Astrocyte of the cerebellum (primary cell): ENCODE data around the gene GRM3.
"Not testable (repeated sequence)": the region's sequence is repeated elsewhere in the genome, so short reads cannot be mapped to it uniquely, and the experiment has no call there.

ENCODE experiments used
- DNase-seq: peaks from one replicate; pipeline ENCODE4 v3.0.0-alpha.2; 2011; ENCODE audit warnings: low read depth
- H3K4me3 ChIP-seq: 2 replicates; pipeline ENCODE4 v1.5.1; 2011; ENCODE audit warnings: mild to moderate bottlenecking, low read depth, low read length, moderate library complexity
- in situ Hi-C: cut with HindIII; loops from 2 replicates; pipeline ENCODE4 v1.10.0; 2017; ENCODE audit warnings: low sequenced_read_pairs
- TF ChIP-seq, protein P1 (sequence below): IDR thresholded peaks from 2 replicates; pipeline ENCODE4 v1.5.1; 2012; ENCODE audit warnings: low read length, low read depth, moderate library complexity, mild to moderate bottlenecking; ENCODE audit errors: missing control alignments

GRM3 gene

DNA sequence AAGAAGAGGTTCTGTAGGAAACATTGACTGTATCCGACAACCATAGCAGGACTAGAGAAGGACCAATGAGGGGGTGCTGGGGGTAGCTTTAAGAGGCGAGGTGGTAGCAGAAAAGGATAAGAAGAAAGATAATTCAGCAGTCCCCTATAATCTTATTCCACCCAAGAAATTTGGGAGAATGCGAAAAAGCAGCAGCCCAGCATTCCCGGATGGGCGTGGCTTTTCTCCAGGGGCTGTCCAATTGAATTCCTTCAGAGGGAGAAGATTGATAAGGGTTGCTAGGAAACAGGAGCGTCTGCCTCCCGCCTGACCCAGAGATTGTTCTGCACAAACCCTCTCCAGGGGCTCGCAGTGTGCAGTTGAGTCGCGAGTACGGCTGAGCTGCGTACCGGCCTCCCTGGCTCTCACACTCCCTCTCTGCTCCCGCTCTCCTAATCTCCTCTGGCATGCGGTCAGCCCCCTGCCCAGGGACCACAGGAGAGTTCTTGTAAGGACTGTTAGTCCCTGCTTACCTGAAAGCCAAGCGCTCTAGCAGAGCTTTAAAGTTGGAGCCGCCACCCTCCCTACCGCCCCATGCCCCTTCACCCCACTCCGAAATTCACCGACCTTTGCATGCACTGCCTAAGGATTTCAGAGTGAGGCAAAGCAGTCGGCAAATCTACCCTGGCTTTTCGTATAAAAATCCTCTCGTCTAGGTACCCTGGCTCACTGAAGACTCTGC, at the start of gene GRM3:
GRM3 (plus strand) TSS at position 349 of the 721 bp plus-strand sequence. CDS start 121,237 bp downstream, outside the sequence.
- no peak for DNase-seq
- H3K4me3 ChIP-seq: peak within 1 kb of the TSS; percentile 36
- TF ChIP-seq, protein P1, sequence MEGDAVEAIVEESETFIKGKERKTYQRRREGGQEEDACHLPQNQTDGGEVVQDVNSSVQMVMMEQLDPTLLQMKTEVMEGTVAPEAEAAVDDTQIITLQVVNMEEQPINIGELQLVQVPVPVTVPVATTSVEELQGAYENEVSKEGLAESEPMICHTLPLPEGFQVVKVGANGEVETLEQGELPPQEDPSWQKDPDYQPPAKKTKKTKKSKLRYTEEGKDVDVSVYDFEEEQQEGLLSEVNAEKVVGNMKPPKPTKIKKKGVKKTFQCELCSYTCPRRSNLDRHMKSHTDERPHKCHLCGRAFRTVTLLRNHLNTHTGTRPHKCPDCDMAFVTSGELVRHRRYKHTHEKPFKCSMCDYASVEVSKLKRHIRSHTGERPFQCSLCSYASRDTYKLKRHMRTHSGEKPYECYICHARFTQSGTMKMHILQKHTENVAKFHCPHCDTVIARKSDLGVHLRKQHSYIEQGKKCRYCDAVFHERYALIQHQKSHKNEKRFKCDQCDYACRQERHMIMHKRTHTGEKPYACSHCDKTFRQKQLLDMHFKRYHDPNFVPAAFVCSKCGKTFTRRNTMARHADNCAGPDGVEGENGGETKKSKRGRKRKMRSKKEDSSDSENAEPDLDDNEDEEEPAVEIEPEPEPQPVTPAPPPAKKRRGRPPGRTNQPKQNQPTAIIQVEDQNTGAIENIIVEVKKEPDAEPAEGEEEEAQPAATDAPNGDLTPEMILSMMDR: no peak
- in situ Hi-C loops: no loop called here

DNA sequence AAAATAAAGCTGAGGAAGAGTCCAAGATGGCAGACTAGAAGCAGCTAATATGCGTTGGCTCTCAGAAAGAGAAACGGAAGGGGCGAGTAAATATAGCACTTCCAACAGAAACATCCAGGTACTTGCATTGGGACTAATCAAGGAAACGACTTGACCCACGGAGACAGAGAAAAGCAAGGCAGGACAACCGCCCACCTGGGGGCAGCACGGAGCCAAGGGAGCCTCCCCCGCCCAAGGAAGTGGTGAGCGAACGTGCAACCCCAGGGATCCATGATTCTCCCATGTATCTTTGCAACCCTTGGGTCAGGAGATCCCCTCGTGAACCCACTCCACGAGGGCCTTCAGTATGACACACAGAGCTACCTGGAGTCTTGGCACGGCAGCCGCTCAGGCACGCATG, 45.4 kb upstream of the GRM3 start:
- TF ChIP-seq, protein P1: no peak
- in situ Hi-C loops: no loop called here
- no peak for DNase-seq

DNA sequence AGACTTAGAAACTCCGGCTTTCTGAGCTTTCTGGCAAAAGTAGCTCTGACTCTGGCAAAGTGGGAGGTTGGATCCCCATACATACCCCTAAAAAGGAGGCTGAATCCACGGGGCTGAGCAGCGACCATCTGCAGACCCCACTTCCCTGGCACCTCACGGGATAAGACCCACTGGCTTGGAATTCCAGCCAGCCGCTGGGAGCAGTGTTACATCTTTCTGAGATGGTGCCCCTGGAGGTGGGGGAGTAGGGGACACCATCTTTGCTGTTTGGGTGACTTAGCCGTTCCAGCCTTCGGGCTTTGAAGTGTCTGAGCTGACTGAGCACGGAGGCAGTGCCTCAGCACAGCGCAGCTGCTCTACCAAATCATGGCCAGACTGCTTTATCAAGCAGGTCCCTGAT, 45.0 kb upstream of the GRM3 start:
- TF ChIP-seq, protein P1: no peak
- in situ Hi-C loops: no loop called here
- no peak overlapping the region for H3K4me3 ChIP-seq
- DNase-seq: no peak

More for the DNA sequence above, 45.4 kb upstream of the GRM3 start:
- no peak overlapping the region for H3K4me3 ChIP-seq

DNA sequence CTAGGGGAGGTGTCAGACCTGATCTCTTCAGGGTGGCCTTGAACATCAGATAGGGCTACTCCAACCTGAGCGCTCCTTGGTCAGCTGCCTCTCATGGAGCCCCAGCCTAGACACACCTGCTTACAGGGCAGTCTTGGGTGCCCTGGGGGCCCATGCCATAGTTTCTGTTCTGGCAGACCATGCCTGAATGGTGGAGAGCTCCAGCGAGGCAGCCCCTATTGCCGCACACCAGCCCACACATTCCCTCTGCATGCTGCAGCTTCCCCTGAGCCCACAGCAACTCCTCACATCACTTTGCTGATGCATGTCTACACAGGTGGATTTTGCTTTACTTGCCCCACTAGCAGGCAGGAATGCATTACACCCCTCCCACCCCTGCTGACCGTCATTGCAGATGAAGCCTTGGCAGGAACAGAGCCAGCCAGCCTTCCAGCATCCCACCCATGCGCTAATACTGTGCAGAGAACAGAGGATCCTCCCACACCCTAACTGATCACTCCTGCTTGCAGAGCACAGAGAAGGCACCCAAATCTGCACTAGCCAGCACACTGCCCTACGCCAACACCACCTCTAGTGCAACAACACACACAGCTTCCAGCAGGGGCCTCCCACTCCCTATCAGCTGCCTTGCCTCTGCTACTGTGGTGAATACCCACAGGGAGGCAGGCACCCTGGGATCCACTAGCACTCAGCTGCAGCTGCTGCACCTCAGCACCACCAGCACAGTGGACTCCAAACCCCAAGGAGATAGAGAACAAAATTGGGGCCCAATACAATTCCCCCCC, 43.0 kb upstream of the GRM3 start:
- no peak for DNase-seq
- in situ Hi-C loops: no loop called here
- TF ChIP-seq, protein P1: no peak

DNA sequence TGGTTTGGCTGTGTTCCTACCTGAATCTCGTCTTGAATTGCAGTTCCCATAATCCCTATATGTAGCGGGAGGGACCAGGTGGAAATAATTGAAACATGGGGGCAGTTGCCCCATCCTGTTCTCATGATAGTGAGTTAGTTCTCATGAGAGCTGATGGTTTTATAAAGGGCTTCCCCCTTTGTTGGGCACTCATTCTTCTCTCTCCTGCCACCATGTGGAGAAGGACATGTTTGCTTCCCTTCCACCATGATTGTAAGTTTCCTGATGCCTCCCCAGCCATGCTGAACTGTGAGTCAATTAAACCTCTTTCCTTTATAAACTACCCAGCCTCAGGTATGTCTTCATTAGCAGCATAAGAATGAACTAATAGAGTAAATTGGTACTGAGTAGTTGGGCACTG, 28.0 kb upstream of the GRM3 start:
- DNase-seq, in situ Hi-C loops, H3K4me3 ChIP-seq: not testable (repeated sequence)

More for the DNA sequence above, 43.0 kb upstream of the GRM3 start:
- H3K4me3 ChIP-seq: no peak overlapping the region

DNA sequence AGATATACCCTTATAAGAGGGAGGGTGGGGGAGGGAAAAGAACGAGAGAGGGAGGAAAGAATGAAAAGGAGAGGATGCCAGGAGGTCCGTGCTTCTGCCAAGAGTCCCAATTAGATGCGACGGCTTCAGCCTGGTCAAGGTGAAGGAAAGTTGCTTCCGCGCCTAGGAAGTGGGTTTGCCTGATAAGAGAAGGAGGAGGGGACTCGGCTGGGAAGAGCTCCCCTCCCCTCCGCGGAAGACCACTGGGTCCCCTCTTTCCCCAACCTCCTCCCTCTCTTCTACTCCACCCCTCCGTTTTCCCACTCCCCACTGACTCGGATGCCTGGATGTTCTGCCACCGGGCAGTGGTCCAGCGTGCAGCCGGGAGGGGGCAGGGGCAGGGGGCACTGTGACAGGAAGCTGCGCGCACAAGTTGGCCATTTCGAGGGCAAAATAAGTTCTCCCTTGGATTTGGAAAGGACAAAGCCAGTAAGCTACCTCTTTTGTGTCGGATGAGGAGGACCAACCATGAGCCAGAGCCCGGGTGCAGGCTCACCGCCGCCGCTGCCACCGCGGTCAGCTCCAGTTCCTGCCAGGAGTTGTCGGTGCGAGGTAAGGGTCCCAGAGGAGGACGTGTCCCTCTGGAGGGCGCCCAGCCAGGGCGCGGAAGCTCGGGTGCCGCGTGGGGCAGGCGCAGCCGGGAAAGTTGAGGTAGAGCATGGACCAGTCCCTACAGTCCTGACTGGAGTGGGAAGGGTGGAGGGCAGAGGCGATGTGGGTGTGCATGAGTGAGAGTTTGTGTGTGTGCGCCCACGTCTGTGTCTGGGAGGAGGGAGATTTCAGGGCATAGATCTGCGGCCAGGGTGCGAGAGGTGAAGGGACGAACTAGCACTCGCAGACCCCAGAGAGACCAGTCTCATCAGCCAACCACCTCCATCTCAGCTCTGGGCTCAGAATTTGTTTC, 844 bp downstream of the GRM3 start:
- in situ Hi-C loops: no loop called here
- TF ChIP-seq, protein P1: no peak
- H3K4me3 ChIP-seq: peak overlapping the region; percentile 36
- DNase-seq: no peak
